Vagina (tissue), 2 donors: ENCODE measurements around the gene BRPF3. TPM values are rescaled to one million over a fixed set of nuclear protein-coding genes. Genes with fewer than 3 reads are reported as not detected.

Source experiments
- DNase-seq, 2 donors: peaks; one replicate each; pipeline ENCODE4 v3.0.0-alpha.2; 2017; ENCODE audit errors: extremely low spot score in 2 of 2
- H3K27ac ChIP-seq: fragments of 200-600 bp; sonication (generic); one replicate; pipeline ENCODE4 v1.5.1; 2019
- H3K27me3 ChIP-seq: fragments of 200-600 bp; sonication (generic); one replicate; pipeline ENCODE4 v1.5.1; 2019
- H3K36me3 ChIP-seq, 2 donors: fragments of 200-600 bp; sonication (generic); one replicate each; pipeline ENCODE4 v1.5.1; 2017 to 2019
- H3K4me1 ChIP-seq: fragments of 200-600 bp; sonication (generic); one replicate; pipeline ENCODE4 v1.5.1; 2019
- H3K4me3 ChIP-seq, 2 donors: fragments of 200-600 bp; sonication (generic); 1 replicate in 1 of 2; 2 replicates in 1 of 2; pipeline ENCODE4 v1.5.1; 2016 to 2019
- H3K9me3 ChIP-seq: fragments of 200-600 bp; sonication (generic); one replicate; pipeline ENCODE4 v1.5.1; 2019
- CTCF ChIP-seq, 3 experiments: fragments of 450-650 bp in 2 of 3; fragments of 200-600 bp in 1 of 3; sonication (generic) in 1 of 3; IDR thresholded peaks; one replicate each; pipeline ENCODE4 v1.5.1; 2017 to 2019; ENCODE audit warnings: antibody characterized with exemption in 3 of 3, mild to moderate bottlenecking in 2 of 3, moderate library complexity in 2 of 3
- POLR2A ChIP-seq, 2 donors: fragments of 450-650 bp; IDR thresholded peaks; one replicate each; pipeline ENCODE4 v1.6.1; 2017; ENCODE audit warnings: antibody characterized with exemption in 2 of 2, mild to moderate bottlenecking in 2 of 2, moderate library complexity in 2 of 2
- POLR2AphosphoS5 ChIP-seq, 2 donors: sonication (generic); formaldehyde crosslinking; IDR thresholded peaks; one replicate each; pipeline ENCODE4 v1.9.0; 2017; ENCODE audit warnings: antibody characterized with exemption in 2 of 2, mild to moderate bottlenecking in 2 of 2, low read depth in 1 of 2; ENCODE audit not compliant: insufficient read depth in 1 of 2
- intact Hi-C: fragments of 100-400 bp; cut with DNase I; formaldehyde crosslinking; loops from one replicate; pipeline ENCODE4 v1.15.1; 2023
- total RNA-seq: library from RNA; depleted of rRNA; stranded (reverse); fragments of >200 nt; gene quantifications from one replicate; pipeline ENCODE4 v1.2.3, GENCODE V29; 2016

Gene BRPF3
- total RNA-seq, 1 donor from 2014 or later, result 18.7 TPM

- TF ChIP-seq POLR2A (IDR thresholded peaks at IDR 0.05) (no peak), POLR2AphosphoS5 (IDR thresholded peaks at IDR 0.05; ENCODE audit: insufficient read depth in 1 of 2, low read depth in 1 of 2) (no peak), CTCF (IDR thresholded peaks at IDR 0.05) (no peak)
- intact Hi-C loops, result no loop called here
- H3K27me3 ChIP-seq, result no peaks in the 10 kb centered on the region
- no peak for DNase-seq
- H3K27ac ChIP-seq, result no peak overlapping the region
- H3K36me3 ChIP-seq, result no peaks in the 10 kb centered on the region
- H3K4me3 ChIP-seq, result no peak overlapping the region
- H3K9me3 ChIP-seq, result no peaks in the 10 kb centered on the region
- H3K4me1 ChIP-seq, result no peaks in the 10 kb centered on the region
Measured at GRCh38 chr6:36276581-36277536, 80.3 kb downstream of the BRPF3 start.

GRCh38 chr6:36277946-36278470 is 81.5 kb downstream of the BRPF3 start:
- TF ChIP-seq CTCF (IDR thresholded peaks at IDR 0.05) (no peak), POLR2AphosphoS5 (IDR thresholded peaks at IDR 0.05; ENCODE audit: insufficient read depth in 1 of 2, low read depth in 1 of 2) (no peak), POLR2A (IDR thresholded peaks at IDR 0.05) (no peak)
- no peak for DNase-seq
- no peaks in the 10 kb centered on the region for H3K9me3 ChIP-seq
- H3K36me3 ChIP-seq, result no peaks in the 10 kb centered on the region
- no peaks in the 10 kb centered on the region for H3K4me1 ChIP-seq
- no peak overlapping the region for H3K4me3 ChIP-seq
- intact Hi-C loops, result no loop called here
- H3K27me3 ChIP-seq, result no peaks in the 10 kb centered on the region
- no peak overlapping the region for H3K27ac ChIP-seq

GRCh38 chr6:36280467-36280866 is 83.9 kb downstream of the BRPF3 start:
- H3K4me1 ChIP-seq, result no peaks in the 10 kb centered on the region
- intact Hi-C loops, result no loop called here
- no peaks in the 10 kb centered on the region for H3K36me3 ChIP-seq
- no peaks in the 10 kb centered on the region for H3K27me3 ChIP-seq
- no peak overlapping the region for H3K27ac ChIP-seq
- H3K9me3 ChIP-seq, result no peaks in the 10 kb centered on the region
- no peak for TF ChIP-seq POLR2AphosphoS5 (IDR thresholded peaks at IDR 0.05; ENCODE audit: insufficient read depth in 1 of 2, low read depth in 1 of 2)
- TF ChIP-seq POLR2A (IDR thresholded peaks at IDR 0.05), result no peak
- no peak for TF ChIP-seq CTCF (IDR thresholded peaks at IDR 0.05)
- H3K4me3 ChIP-seq, result no peak overlapping the region
- no peak for DNase-seq

- Histone ChIP-seq H3K36me3 (no peaks in the 10 kb centered on the region), H3K4me1 (no peaks in the 10 kb centered on the region), H3K27me3 (no peaks in the 10 kb centered on the region), H3K27ac (no peak overlapping the region), H3K9me3 (no peaks in the 10 kb centered on the region), H3K4me3 (no peak overlapping the region)
- no peak for DNase-seq
- intact Hi-C loops, result no loop called here
- TF ChIP-seq POLR2A (IDR thresholded peaks at IDR 0.05) (no peak), POLR2AphosphoS5 (IDR thresholded peaks at IDR 0.05; ENCODE audit: insufficient read depth in 1 of 2, low read depth in 1 of 2) (no peak), CTCF (IDR thresholded peaks at IDR 0.05) (no peak)
Measured at GRCh38 chr6:36280983-36281382, 84.4 kb downstream of the BRPF3 start.

Other genes starting within 250 kb of the BRPF3 start
- gene SLC26A8, start 172.1 kb upstream of the BRPF3 start, total RNA-seq, result not detected
- gene MAPK14, start 168.9 kb upstream of the BRPF3 start, total RNA-seq, result 71.9 TPM
- gene MAPK13, start 66.2 kb upstream of the BRPF3 start, total RNA-seq, result 21.9 TPM
- gene PNPLA1, start 73.3 kb downstream of the BRPF3 start, total RNA-seq, result not detected
- not detected for gene BNIP5, start 140.1 kb downstream of the BRPF3 start, total RNA-seq
- gene ETV7, start 190.9 kb downstream of the BRPF3 start, total RNA-seq, result 2.2 TPM
- not detected for gene PXT1, start 246.1 kb downstream of the BRPF3 start, total RNA-seq
- gene KCTD20, start 246.3 kb downstream of the BRPF3 start, total RNA-seq, result 30.0 TPM